SK-N-SH treated with all-trans-retinoic acid at 6 μM for 48 hours (cell line): ENCODE data around the gene KIRREL3.

Experiments
- ATAC-seq: fragments of 200-7000 bp; cut with Tn5 transposase; 3 replicates; pipeline ENCODE4 v1.9.1; 2020; ENCODE audit warnings: mild to moderate bottlenecking, moderate library complexity
- ARNTL ChIP-seq: fragments of 450-650 bp; formaldehyde crosslinking; IDR thresholded peaks from 2 replicates; pipeline ENCODE4 v1.5.0; 2020; ENCODE audit warnings: low read depth, mild to moderate bottlenecking, moderate library complexity, borderline replicate concordance
- BACH2 ChIP-seq: fragments of 250-450 bp; sonication (Bioruptor Pico); IDR thresholded peaks from 2 replicates; pipeline ENCODE4 v1.9.0; 2021; ENCODE audit warnings: mild to moderate bottlenecking, borderline replicate concordance
- CREB5 ChIP-seq: fragments of 250-450 bp; sonication (Bioruptor Pico); IDR thresholded peaks from 2 replicates; pipeline ENCODE4 v1.5.1; 2020; ENCODE audit warnings: low read depth, mild to moderate bottlenecking, moderate library complexity
- CSDC2 ChIP-seq: fragments of 250-450 bp; sonication (Bioruptor Pico); IDR thresholded peaks from 2 replicates; pipeline ENCODE4 v1.5.0; 2020; ENCODE audit warnings: mild to moderate bottlenecking, moderate library complexity
- CSRNP3 ChIP-seq: fragments of 250-450 bp; sonication (Bioruptor Pico); IDR thresholded peaks from 2 replicates; pipeline ENCODE4 v1.5.1; 2021; ENCODE audit warnings: mild to moderate bottlenecking, moderate library complexity
- ESRRG ChIP-seq: fragments of 250-450 bp; sonication (Bioruptor Pico); IDR thresholded peaks from 2 replicates; pipeline ENCODE4 v1.6.1; 2021; ENCODE audit warnings: mild to moderate bottlenecking
- GLIS3 ChIP-seq: fragments of 250-450 bp; sonication (Bioruptor Pico); IDR thresholded peaks from 2 replicates; pipeline ENCODE4 v1.5.0; 2020; ENCODE audit warnings: mild to moderate bottlenecking, moderate library complexity
- ISL1 ChIP-seq: fragments of 250-450 bp; sonication (Bioruptor Pico); IDR thresholded peaks from 2 replicates; pipeline ENCODE4 v2.1.2; 2022; ENCODE audit warnings: mild to moderate bottlenecking, moderate library complexity
- OSR1 ChIP-seq: fragments of 250-450 bp; sonication (Bioruptor Pico); IDR thresholded peaks from 2 replicates; pipeline ENCODE4 v1.8.0; 2022; ENCODE audit warnings: moderate library complexity, mild to moderate bottlenecking, inconsistent platforms
- PPARA ChIP-seq: fragments of 250-450 bp; sonication (Bioruptor Pico); IDR thresholded peaks from 2 replicates; pipeline ENCODE4 v1.5.0; 2020; ENCODE audit warnings: mild to moderate bottlenecking, borderline replicate concordance
- RARB ChIP-seq: fragments of 250-450 bp; sonication (Bioruptor Pico); IDR thresholded peaks from 2 replicates; pipeline ENCODE4 v1.8.0; 2021; ENCODE audit warnings: mild to moderate bottlenecking, moderate library complexity
- SNAI2 ChIP-seq: fragments of 250-450 bp; sonication (Bioruptor Pico); IDR thresholded peaks from 2 replicates; pipeline ENCODE4 v1.5.0; 2020; ENCODE audit warnings: mild to moderate bottlenecking, moderate library complexity
- TCF4 ChIP-seq: fragments of 250-450 bp; sonication (Bioruptor Pico); IDR thresholded peaks from 2 replicates; pipeline ENCODE4 v1.8.0; 2021; ENCODE audit warnings: mild to moderate bottlenecking, moderate library complexity, borderline replicate concordance
- TOX ChIP-seq: fragments of 250-450 bp; sonication (Bioruptor Pico); IDR thresholded peaks from 2 replicates; pipeline ENCODE4 v1.8.0; 2021; ENCODE audit warnings: mild to moderate bottlenecking, moderate library complexity, borderline replicate concordance
- TSHZ2 ChIP-seq: fragments of 250-450 bp; sonication (Bioruptor Pico); IDR thresholded peaks from 2 replicates; pipeline ENCODE4 v1.5.0; 2020; ENCODE audit warnings: mild to moderate bottlenecking, moderate library complexity
- ZC3H10 ChIP-seq: fragments of 250-450 bp; sonication (Bioruptor Pico); IDR thresholded peaks from 2 replicates; pipeline ENCODE4 v1.5.1; 2021; ENCODE audit warnings: mild to moderate bottlenecking, moderate library complexity
- ZFP3 ChIP-seq: fragments of 250-450 bp; sonication (Bioruptor Pico); IDR thresholded peaks from 2 replicates; pipeline ENCODE4 v1.5.0; 2020; ENCODE audit warnings: mild to moderate bottlenecking, moderate library complexity
- ZFP30 ChIP-seq: fragments of 450-650 bp; formaldehyde crosslinking; IDR thresholded peaks from 2 replicates; pipeline ENCODE4 v1.5.0; 2022; ENCODE audit warnings: mild to moderate bottlenecking, moderate library complexity
- ZNF565 ChIP-seq: fragments of 450-650 bp; formaldehyde crosslinking; conservative IDR thresholded peaks from 2 replicates; pipeline ENCODE4 v1.5.0; 2020; ENCODE audit warnings: low read depth, mild to moderate bottlenecking, moderate library complexity
- ZNF70 ChIP-seq: fragments of 450-650 bp; formaldehyde crosslinking; IDR thresholded peaks from 2 replicates; pipeline ENCODE4 v1.5.0; 2020; ENCODE audit warnings: mild to moderate bottlenecking, moderate library complexity
- ZNF8 ChIP-seq: fragments of 450-650 bp; formaldehyde crosslinking; IDR thresholded peaks from 2 replicates; pipeline ENCODE4 v1.5.0; 2020; ENCODE audit warnings: mild to moderate bottlenecking, moderate library complexity

KIRREL3 gene

GRCh38 chr11:126636911-126637794 lies 363.4 kb downstream of the KIRREL3 start:
- ATAC-seq, result peak; percentile 88

GRCh38 chr11:126635511-126635910 lies 365.1 kb downstream of the KIRREL3 start:
- ATAC-seq, result no peak
- TF ChIP-seq RARB (CRISPR knock-in tag) (no peak), CREB5 (CRISPR knock-in tag) (no peak), CSDC2 (no peak), BACH2 (no peak), OSR1 (CRISPR knock-in tag) (no peak), TSHZ2 (CRISPR knock-in tag) (no peak), TCF4 (CRISPR knock-in tag) (no peak), ZNF70 (no peak), ARNTL (CRISPR knock-in tag) (no peak), ZNF8 (no peak), ZFP3 (CRISPR knock-in tag) (no peak), ZNF565 (CRISPR knock-in tag) (no peak), CSRNP3 (CRISPR knock-in tag) (no peak), ZC3H10 (no peak), SNAI2 (CRISPR knock-in tag) (no peak), ISL1 (CRISPR knock-in tag) (no peak), ZFP30 (CRISPR knock-in tag) (no peak), ESRRG (CRISPR knock-in tag) (no peak)

More at GRCh38 chr11:126636911-126637794, 363.4 kb downstream of the KIRREL3 start:
- TF ChIP-seq SNAI2 (CRISPR knock-in tag), result no peak
- no peak for TF ChIP-seq ARNTL (CRISPR knock-in tag)
- TF ChIP-seq TOX (CRISPR knock-in tag), result no peak
- no peak for TF ChIP-seq ZNF565 (CRISPR knock-in tag)
- TF ChIP-seq ZNF8, result no peak
- TF ChIP-seq PPARA (CRISPR knock-in tag), result no peak
- TF ChIP-seq BACH2, result no peak
- TF ChIP-seq GLIS3, result no peak
- TF ChIP-seq OSR1 (CRISPR knock-in tag), result no peak
- no peak for TF ChIP-seq ZNF70
- no peak for TF ChIP-seq CSRNP3 (CRISPR knock-in tag)
- TF ChIP-seq TCF4 (CRISPR knock-in tag), result no peak
- TF ChIP-seq TSHZ2 (CRISPR knock-in tag), result no peak
- TF ChIP-seq ZFP3 (CRISPR knock-in tag), result no peak
- TF ChIP-seq ESRRG (CRISPR knock-in tag), result no peak
